22Rv1 (cell line): ENCODE data around the gene SYNJ2BP.

ENCODE experiments used
- ZFX ChIP-seq: fragments of 450-650 bp; IDR thresholded peaks from 2 replicates; pipeline ENCODE4 v1.6.1; 2017; ENCODE audit warnings: antibody characterized with exemption, borderline replicate concordance
- TF ChIP-seq, protein P1 (sequence below): fragments of 450-650 bp; IDR thresholded peaks from 2 replicates; pipeline ENCODE4 v1.5.1; 2017; ENCODE audit warnings: mild to moderate bottlenecking

DNA sequence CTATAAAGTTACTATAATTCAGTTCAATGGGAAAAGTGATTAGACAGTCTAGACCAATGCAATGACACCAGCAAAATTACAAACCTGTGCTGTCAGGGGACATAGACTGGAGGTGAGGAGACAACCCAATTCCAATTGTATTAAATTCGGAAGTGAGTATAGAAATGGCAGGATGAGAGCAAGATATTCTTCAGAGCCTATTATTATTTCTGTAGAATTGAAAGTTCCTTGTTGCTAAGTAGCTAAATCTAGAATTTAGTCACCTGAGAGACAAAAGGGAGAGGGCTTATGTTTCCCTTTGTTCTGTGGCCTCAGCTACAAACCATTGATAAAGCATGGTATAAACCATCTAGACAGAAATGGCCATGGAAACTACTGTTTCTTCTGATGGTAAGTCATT, 35.0 kb upstream of the SYNJ2BP start, which contains the start of gene ADAM21:
- TF ChIP-seq, protein P1, sequence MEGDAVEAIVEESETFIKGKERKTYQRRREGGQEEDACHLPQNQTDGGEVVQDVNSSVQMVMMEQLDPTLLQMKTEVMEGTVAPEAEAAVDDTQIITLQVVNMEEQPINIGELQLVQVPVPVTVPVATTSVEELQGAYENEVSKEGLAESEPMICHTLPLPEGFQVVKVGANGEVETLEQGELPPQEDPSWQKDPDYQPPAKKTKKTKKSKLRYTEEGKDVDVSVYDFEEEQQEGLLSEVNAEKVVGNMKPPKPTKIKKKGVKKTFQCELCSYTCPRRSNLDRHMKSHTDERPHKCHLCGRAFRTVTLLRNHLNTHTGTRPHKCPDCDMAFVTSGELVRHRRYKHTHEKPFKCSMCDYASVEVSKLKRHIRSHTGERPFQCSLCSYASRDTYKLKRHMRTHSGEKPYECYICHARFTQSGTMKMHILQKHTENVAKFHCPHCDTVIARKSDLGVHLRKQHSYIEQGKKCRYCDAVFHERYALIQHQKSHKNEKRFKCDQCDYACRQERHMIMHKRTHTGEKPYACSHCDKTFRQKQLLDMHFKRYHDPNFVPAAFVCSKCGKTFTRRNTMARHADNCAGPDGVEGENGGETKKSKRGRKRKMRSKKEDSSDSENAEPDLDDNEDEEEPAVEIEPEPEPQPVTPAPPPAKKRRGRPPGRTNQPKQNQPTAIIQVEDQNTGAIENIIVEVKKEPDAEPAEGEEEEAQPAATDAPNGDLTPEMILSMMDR, result no peak
- no peak for TF ChIP-seq ZFX
